ENCODE measurements around the gene ACOX3. TPM values are rescaled to one million over a fixed set of nuclear protein-coding genes. Genes with fewer than 3 reads are reported as not detected.

The ACOX3 gene
- polyA plus RNA-seq, 2 of the 4 experiments (the other 2 are of a cell fraction): 4.9 to 8.2 TPM

DNA sequence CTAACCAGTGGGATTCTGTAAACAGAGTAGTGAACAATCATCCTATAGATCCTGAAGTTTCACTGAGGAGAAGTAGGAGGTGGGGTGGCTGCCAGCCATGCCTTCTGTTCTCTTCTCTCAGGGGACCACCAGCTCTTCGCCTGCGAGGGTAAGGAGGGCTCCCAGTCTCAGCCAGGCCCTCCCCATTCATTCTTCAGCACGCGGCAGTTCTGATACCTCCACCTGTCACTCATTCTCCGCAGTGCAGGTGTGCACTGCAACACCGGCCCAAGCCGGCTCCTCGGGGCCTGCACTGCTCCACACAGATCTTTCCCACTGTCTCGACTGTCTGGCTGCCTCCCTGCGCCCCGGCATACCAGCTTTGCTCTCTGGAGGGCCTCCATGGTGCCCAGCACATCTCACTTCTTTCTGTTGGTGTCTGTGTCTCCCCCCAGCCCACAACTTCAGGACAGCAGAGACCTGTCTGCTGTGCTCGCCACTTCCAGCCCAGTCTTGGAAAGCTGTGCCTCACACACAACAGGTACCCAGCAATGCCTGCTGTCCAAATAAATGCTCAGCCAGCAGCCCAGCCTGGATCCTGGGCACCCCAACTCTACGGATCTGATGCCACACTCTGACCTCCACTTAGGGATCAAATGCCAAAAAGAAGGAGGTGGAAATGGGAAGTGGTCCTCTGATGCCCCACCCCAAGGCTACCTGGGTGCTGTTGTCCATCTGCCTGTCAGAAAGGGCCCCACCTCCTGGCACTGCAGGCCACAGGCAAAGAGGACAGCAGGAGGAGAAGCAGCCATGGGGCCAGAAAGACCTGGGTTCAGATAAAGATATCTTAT lies 29.0 kb downstream of the ACOX3 start:
- CTCF ChIA-PET: interaction anchor here (1.0 to 20.7 kb wide), 11 partner anchors 8 to 235 kb away, joined by 3 to 270 read pairs (median 5); partner anchors contain the start of gene HTRA3
- FAIRE-seq: no peak
- POLR2A ChIA-PET: interaction anchor here (1.2 kb wide), 1 partner anchor 8 kb away, joined by 4 read pairs; no protein-coding TSS in a partner anchor

DNA sequence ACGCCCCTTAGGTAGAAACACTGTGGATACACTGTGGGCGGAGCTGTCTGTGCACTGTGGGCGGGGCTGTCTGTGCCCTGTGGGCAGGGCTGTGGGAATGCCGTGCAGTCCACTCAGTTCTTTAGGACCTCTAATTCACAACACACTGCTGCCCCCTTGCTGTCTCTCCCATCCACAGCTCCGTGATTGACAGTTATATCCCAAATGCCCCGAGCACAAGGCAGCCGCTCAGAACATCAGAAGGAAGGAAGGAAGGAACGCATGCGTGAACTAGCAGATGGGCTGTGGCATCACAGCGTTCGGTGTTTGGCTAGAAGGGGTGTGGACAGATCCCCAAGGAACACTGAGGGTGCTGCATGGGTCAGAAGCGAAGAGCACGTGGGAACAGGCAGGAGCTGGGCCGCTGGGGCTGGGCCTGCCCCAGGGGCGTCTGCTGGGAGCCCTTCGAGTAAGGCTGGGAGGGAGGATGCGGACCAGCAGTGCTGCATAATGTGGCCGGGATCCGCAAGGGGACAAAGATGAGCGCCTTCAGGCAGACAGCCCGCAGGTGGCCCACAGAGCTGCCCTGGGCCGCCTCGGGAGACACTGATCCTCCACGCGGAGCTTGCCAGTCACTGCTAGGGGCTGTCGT lies 29.8 kb downstream of the ACOX3 start:
- H3K27ac ChIP-seq: no peak overlapping the region
- ATAC-seq (peak; percentile 91 to 93), FAIRE-seq (no peak), DNase-seq (ENCODE audit: low read depth in 1 of 2, low spot score in 1 of 2) (peak; percentile 57 to 80)
- TF ChIP-seq, protein P1, sequence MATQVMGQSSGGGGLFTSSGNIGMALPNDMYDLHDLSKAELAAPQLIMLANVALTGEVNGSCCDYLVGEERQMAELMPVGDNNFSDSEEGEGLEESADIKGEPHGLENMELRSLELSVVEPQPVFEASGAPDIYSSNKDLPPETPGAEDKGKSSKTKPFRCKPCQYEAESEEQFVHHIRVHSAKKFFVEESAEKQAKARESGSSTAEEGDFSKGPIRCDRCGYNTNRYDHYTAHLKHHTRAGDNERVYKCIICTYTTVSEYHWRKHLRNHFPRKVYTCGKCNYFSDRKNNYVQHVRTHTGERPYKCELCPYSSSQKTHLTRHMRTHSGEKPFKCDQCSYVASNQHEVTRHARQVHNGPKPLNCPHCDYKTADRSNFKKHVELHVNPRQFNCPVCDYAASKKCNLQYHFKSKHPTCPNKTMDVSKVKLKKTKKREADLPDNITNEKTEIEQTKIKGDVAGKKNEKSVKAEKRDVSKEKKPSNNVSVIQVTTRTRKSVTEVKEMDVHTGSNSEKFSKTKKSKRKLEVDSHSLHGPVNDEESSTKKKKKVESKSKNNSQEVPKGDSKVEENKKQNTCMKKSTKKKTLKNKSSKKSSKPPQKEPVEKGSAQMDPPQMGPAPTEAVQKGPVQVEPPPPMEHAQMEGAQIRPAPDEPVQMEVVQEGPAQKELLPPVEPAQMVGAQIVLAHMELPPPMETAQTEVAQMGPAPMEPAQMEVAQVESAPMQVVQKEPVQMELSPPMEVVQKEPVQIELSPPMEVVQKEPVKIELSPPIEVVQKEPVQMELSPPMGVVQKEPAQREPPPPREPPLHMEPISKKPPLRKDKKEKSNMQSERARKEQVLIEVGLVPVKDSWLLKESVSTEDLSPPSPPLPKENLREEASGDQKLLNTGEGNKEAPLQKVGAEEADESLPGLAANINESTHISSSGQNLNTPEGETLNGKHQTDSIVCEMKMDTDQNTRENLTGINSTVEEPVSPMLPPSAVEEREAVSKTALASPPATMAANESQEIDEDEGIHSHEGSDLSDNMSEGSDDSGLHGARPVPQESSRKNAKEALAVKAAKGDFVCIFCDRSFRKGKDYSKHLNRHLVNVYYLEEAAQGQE (IDR thresholded peaks at IDR 0.05): no peak
- TF ChIP-seq RAD21 (conservative IDR thresholded peaks at IDR 0.05 in 1 of 2, IDR thresholded peaks at IDR 0.05 in 1 of 2): peak; percentile 47 to 59
- TF ChIP-seq, protein P2, sequence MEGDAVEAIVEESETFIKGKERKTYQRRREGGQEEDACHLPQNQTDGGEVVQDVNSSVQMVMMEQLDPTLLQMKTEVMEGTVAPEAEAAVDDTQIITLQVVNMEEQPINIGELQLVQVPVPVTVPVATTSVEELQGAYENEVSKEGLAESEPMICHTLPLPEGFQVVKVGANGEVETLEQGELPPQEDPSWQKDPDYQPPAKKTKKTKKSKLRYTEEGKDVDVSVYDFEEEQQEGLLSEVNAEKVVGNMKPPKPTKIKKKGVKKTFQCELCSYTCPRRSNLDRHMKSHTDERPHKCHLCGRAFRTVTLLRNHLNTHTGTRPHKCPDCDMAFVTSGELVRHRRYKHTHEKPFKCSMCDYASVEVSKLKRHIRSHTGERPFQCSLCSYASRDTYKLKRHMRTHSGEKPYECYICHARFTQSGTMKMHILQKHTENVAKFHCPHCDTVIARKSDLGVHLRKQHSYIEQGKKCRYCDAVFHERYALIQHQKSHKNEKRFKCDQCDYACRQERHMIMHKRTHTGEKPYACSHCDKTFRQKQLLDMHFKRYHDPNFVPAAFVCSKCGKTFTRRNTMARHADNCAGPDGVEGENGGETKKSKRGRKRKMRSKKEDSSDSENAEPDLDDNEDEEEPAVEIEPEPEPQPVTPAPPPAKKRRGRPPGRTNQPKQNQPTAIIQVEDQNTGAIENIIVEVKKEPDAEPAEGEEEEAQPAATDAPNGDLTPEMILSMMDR (IDR thresholded peaks at IDR 0.05): peak; percentile 35
- WGBS (ENCODE audit: missing lambda C conversion rate): 63% methylated on average over 13 of the region's 26 CpGs
- no peak overlapping the region for H3K4me2 ChIP-seq
- H3K9me3 ChIP-seq: no peaks in the 10 kb centered on the region
- POLR2A ChIA-PET: interaction anchor here (1.2 kb wide), 1 partner anchor 9 kb away, joined by 4 read pairs; no protein-coding TSS in a partner anchor
- H3K4me1 ChIP-seq: 0 out of 3 replicates have a peak, but pooled peaks cover 6% of the 10 kb centered on the region
- CTCF ChIA-PET: interaction anchor here (0.6 to 20.7 kb wide), 16 partner anchors 8 to 375 kb away, joined by 3 to 270 read pairs (median 4); partner anchors contain the start of gene HTRA3
- H3K4me3 ChIP-seq: no peak overlapping the region

More for the DNA sequence above, 29.0 kb downstream of the ACOX3 start:
- DNase-seq (ENCODE audit: low read depth in 1 of 2, low spot score in 1 of 2): no peak
- 0 out of 3 replicates have a peak, but pooled peaks cover 6% of the 10 kb centered on the region for H3K4me1 ChIP-seq
- no peak overlapping the region for H3K4me3 ChIP-seq
- H3K9me3 ChIP-seq: no peaks in the 10 kb centered on the region
- TF ChIP-seq CBX8 (IDR thresholded peaks at IDR 0.05) (no peak), ZNF302 (CRISPR knock-in tag; IDR thresholded peaks at IDR 0.05) (no peak), CBX2 (IDR thresholded peaks at IDR 0.05; ENCODE audit: borderline replicate concordance, low read depth) (no peak), RNF2 (IDR thresholded peaks at IDR 0.05; ENCODE audit: borderline replicate concordance, low read depth) (no peak), KDM1A (IDR thresholded peaks at IDR 0.05; ENCODE audit: low read depth) (no peak), HOXA7 (CRISPR knock-in tag; IDR thresholded peaks at IDR 0.05) (no peak), TP53 (CRISPR knock-in tag; IDR thresholded peaks at IDR 0.05) (no peak), POLR2AphosphoS2 (conservative IDR thresholded peaks at IDR 0.05; ENCODE audit: low read length) (no peak), SREBF2 (IDR thresholded peaks at IDR 0.05) (no peak), RAD21 (conservative IDR thresholded peaks at IDR 0.05 in 1 of 2, IDR thresholded peaks at IDR 0.05 in 1 of 2) (no peak), MAZ (IDR thresholded peaks at IDR 0.05; ENCODE audit: borderline replicate concordance, low read depth, low read length) (no peak), RCOR1 (IDR thresholded peaks at IDR 0.05; ENCODE audit: low read depth, low read length) (no peak), KDM5A (IDR thresholded peaks at IDR 0.05) (no peak), JUN (IDR thresholded peaks at IDR 0.05) (no peak)
- TF ChIP-seq, protein P3, sequence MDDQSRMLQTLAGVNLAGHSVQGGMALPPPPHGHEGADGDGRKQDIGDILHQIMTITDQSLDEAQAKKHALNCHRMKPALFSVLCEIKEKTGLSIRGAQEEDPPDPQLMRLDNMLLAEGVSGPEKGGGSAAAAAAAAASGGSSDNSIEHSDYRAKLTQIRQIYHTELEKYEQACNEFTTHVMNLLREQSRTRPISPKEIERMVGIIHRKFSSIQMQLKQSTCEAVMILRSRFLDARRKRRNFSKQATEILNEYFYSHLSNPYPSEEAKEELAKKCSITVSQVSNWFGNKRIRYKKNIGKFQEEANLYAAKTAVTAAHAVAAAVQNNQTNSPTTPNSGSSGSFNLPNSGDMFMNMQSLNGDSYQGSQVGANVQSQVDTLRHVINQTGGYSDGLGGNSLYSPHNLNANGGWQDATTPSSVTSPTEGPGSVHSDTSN (IDR thresholded peaks at IDR 0.05): no peak
- TF ChIP-seq, protein P4, sequence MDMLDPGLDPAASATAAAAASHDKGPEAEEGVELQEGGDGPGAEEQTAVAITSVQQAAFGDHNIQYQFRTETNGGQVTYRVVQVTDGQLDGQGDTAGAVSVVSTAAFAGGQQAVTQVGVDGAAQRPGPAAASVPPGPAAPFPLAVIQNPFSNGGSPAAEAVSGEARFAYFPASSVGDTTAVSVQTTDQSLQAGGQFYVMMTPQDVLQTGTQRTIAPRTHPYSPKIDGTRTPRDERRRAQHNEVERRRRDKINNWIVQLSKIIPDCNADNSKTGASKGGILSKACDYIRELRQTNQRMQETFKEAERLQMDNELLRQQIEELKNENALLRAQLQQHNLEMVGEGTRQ (IDR thresholded peaks at IDR 0.05): no peak
- TF ChIP-seq, protein P2 (IDR thresholded peaks at IDR 0.05): no peak
- H3K4me2 ChIP-seq: no peak overlapping the region
- WGBS (ENCODE audit: missing lambda C conversion rate): 81% methylated on average over 13 of the region's 13 CpGs
- H3K27ac ChIP-seq: no peak overlapping the region
- ATAC-seq: no peak
